ENCODE data around the gene SRPK3.

SRPK3 gene

DNA sequence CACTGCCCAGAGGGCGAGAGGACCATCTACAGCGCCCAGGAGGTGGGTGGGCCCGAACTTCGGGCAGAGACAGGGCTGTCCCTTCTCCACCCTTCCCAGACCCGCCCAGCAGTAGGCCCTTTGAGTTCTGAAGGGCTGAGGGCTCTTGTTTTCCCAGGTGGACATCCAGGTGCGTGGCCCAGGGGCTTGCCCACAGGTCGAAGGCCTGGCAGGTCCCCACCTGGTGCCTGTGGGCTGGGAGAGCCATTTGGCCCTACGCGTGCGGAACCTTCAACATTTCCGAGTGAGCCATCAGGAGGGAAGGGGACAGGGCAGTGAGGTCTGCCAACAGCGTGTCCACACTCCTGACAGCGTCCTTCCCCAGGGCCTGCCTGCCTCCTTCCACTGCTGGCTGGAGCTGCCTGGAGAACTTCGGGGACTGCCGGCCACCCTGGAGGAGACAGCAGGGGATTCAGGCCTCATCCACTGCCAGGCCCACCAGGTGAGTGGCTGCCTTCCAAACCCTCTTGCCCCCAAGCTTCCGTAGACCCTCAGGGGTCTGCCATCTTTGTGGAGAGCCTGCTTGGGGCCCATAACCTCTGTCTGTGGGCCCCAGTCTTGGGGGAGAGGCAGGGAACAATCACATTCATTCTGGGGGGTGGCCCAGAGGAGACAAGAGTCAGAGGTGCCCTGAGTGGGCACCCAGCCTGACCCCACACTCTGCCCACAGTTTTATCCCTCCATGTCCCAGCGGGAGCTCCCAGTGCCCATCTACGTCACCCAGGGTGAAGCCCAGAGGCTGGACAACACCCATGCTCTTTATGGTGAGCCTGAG lies 10.0 kb upstream of the SRPK3 start:
- DNase-seq (ENCODE audit: low read depth), result no peak

DNA sequence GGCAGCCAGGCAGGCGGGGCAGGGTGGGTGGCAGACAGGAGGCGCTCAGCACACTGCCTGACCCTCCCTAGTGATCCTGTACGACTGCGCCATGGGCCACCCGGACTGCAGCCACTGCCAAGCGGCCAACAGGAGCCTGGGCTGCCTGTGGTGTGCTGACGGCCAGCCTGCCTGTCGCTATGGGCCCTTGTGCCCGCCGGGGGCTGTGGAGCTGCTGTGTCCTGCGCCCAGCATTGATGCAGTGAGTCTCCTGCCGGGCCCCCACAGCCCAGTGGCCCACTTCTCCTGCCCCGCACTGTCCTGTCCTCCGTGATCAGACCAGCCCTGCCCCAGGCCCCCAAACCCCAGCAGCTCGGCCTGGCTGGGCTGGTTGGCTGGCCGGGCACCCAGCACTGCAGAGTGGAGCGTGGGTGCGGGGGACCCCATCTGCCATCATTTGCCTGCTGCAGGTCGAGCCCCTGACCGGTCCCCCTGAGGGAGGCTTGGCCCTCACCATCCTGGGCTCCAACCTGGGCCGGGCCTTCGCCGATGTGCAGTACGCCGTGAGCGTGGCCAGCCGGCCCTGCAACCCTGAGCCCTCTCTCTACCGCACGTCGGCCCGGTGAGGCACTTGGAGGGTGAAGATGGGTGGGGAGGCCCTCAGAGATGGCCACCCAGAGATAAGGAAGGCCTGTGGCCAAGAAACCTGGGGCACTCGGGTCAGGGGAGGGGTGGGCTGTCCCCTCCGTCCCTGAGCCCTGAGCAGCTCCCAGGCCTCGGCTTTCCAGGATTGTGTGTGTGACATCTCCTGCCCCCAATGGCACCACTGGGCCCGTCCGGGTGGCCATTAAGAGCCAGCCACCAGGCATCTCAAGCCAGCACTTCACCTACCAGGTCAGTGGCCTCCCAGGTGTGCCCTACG lies 9.2 kb upstream of the SRPK3 start:
- DNase-seq (ENCODE audit: low read depth), result no peak

GRCh38 chrX:153772316-153773217 lies 8.3 kb upstream of the SRPK3 start:
- DNase-seq (ENCODE audit: low read depth), result no peak

GRCh38 chrX:153773218-153773611 lies 7.6 kb upstream of the SRPK3 start:
- DNase-seq (ENCODE audit: low read depth), result no peak

DNA sequence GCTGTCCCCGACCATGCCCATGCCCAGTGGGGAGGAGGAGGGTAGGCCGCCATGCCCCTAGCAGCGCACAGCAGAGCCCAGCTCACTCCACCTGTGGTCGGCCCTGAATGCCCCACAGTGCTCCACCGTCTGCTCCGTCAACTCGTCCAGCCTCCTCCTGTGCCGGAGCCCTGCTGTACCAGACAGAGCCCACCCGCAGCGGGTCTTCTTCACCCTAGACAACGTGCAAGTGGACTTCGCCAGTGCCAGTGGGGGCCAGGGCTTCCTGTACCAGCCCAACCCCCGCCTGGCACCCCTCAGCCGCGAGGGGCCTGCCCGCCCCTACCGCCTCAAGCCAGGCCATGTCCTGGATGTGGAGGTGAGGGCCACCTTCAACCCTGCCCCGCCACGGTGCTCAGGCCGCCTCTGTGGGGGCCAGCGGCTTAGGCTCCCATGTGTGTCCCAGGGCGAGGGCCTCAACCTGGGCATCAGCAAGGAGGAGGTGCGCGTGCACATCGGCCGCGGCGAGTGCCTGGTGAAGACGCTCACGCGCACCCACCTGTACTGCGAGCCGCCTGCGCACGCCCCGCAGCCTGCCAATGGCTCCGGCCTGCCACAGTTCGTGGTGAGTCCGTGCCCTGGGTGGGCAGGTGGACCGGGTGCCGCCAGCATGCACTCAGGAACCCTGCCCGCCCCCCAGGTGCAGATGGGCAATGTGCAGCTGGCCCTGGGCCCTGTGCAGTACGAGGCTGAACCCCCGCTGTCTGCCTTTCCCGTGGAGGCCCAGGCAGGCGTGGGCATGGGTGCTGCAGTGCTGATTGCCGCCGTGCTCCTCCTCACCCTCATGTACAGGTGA lies 6.9 kb upstream of the SRPK3 start:
- no peak for DNase-seq (ENCODE audit: low read depth)

DNA sequence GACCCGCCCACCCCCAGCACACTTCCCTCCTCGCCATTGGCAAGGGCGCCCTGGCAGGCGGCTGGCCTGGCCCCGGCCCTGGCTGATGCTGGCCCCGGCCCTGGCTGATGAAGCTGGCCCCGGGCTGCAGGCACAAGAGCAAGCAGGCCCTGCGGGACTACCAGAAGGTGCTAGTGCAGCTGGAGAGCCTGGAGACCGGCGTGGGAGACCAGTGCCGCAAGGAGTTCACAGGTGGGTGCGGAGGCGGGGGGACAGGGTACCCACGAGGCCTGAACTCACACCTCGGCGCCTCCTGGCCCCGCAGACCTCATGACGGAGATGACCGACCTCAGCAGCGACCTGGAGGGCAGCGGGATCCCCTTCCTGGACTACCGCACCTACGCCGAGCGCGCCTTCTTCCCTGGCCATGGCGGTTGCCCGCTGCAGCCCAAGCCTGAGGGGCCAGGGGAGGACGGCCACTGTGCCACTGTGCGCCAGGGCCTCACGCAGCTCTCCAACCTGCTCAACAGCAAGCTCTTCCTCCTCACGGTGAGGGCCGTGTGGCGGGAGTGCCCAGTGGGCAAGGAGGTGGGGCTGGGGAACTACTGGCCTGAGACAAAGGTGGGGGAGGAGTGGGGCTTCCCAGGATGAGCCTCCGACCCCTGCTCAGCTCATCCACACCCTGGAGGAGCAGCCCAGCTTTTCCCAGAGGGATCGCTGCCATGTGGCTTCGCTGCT lies 6.1 kb upstream of the SRPK3 start:
- DNase-seq (ENCODE audit: low read depth), result no peak

DNA sequence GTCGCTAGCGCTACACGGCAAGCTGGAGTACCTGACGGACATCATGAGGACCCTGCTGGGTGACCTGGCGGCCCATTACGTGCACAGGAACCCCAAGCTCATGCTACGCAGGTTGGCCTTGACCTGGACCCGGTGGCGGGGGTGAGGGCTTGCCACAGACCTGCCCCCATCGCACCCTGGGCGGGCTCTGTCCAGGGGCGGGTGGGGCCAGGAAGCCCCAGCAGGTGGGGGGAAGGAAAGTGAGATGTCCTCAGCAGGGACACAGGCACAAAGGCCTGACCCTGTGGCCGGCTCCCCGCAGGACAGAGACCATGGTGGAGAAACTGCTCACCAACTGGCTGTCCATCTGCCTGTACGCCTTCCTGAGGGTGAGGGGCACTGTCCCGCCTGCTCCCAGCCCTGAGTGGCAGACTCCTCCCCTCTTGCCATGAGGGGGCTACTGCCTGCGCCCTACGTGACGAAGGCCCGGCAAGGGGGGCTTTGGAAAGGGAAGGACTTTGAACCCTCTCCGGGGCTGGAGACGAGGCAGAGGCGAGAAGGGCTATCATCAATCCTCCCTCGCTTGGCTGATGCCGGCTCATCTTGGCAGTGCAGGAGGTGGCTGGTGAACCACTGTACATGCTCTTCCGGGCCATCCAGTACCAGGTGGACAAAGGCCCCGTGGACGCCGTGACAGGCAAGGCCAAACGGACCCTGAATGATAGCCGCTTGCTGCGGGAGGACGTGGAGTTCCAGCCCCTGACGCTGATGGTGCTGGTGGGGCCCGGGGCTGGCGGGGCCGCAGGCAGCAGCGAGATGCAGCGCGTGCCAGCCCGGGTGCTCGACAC lies 5.3 kb upstream of the SRPK3 start:
- DNase-seq (ENCODE audit: low read depth), result no peak

GRCh38 chrX:153776120-153776599 lies 4.7 kb upstream of the SRPK3 start:
- DNase-seq (ENCODE audit: low read depth), result no peak

DNA sequence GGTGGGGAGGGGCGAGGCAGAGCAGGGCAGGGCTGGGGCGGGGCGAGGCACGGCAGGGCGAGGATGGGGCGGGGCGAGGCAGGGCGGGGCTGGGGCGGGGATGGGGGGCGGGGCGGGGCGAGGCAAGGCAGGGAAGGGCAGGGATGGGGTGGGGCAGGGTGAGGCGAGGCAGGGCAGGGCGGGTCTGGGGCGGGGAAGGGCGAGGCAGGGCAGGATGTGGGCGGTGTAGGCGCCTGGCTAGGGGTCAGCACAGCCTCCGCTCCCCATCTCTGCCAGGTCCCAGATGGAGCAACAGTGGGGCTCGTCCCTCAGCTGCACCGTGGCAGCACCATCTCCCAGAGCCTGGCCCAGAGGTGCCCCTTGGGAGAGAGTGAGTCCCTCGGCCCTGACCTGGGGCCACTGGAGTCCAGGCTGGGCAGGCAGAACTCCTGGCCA lies 4.2 kb upstream of the SRPK3 start:
- no peak for DNase-seq (ENCODE audit: low read depth)

GRCh38 chrX:153777261-153778090 lies 3.4 kb upstream of the SRPK3 start:
- DNase-seq (ENCODE audit: low read depth), result no peak

DNA sequence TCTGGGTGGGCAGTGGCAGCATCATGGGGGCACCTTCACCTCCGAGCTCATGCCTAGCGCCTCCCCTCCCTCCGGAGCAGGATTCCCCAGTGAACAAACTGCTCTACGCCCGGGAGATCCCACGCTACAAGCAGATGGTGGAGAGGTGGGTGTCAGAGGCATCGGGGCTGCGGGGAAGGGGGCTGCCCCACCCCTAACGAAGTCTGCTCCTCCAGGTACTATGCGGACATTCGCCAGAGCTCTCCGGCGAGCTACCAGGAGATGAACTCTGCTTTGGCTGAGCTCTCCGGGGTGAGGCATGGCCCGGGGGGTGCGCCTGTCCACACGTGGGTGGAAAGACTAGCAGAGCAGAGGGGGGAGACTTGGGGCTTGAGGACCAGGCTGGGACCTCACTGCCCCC lies 2.7 kb upstream of the SRPK3 start:
- DNase-seq (ENCODE audit: low read depth), result no peak

- DNase-seq (ENCODE audit: low read depth), result no peak
These were observed 2.1 kb upstream of the SRPK3 start for GRCh38 chrX:153778684-153779101.

DNA sequence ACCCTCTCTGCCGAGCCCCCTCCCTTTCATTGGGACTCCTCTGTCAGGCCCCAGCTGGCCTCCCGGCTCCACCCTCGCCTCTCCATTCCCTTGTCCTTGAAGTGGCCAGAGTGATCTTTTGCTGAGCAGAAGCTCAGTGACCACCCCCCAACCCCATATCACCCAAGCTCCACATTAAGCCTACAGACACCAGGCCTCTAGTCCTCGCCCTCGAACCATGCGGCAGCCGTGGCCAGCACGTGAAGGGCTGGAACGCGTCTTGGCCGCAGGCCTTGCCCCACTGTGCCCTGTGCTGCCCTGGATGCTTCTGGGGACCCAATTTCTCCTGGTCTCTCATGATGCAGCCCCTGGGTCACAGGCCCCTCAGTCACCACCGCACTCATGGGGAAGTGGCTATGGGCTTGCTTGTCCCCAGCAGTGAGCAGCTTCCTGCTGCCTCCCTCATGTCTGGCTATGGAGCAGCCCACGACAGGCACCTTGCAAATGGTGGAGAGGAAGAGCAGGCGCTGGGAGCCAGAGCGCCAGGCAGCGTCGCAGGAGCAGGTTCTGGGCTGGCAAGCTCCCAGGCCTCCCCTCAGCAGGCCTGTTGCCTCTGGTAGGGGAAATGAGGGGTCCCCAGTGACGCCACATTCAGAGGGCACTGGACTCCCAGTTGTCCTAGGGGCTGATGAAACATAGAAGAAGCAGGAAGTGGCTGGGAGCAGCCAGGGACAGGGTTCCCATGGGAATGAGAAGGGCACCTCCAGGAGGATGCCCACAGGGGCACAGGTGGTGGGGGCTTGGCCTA lies 757 bp upstream of the SRPK3 start:
- DNase-seq (ENCODE audit: low read depth), result no peak

DNA sequence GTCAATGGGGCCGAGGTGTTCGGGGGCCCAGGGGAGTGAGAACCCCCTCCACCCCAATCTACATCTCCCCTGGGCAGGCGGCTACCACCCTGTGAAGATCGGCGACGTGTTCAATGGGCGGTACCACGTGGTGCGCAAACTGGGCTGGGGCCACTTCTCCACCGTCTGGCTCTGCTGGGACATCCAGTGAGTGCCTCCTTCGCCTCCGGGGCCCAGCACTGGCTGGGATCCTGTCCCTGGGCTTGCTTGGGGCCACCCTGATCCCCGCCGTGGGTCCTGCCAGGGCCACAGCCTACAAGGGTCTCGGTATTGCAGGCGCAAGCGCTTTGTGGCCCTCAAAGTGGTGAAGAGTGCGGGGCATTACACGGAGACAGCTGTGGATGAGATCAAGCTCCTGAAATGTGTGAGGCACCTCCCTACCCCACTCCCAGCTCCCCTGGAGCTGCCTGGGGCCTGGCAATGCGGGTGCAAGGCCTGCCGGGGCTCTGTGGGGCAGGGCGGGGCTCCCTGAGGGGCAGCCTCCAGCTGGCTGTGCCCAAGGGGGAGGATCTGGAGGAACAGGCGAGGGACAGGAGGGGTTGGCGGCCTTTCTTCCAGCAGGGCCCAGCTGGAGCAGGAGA lies 697 bp downstream of the SRPK3 start:
- no peak for DNase-seq (ENCODE audit: low read depth)

DNA sequence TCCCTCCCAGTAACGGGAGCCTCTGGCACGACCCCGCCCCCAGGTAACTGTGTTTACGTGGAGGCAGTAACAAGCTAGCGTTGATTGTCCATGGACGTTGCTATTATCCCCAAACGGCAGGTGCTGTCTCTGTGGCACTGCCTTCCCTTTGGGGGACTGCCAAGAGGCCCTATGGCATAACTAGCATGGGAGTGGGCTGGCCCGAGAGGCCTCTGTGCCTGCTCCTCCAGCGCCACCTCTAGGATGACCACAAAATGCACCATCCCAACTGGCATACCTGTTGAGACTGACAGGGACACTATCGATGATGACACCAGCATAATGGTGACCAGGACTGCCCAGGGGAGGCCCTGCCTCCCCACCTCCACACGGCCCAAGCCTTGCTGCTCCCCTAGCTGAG lies 1.5 kb downstream of the SRPK3 start:
- DNase-seq (ENCODE audit: low read depth), result no peak

- DNase-seq (ENCODE audit: low read depth), result no peak
These were observed 2.0 kb downstream of the SRPK3 start for GRCh38 chrX:153782871-153783270.

DNA sequence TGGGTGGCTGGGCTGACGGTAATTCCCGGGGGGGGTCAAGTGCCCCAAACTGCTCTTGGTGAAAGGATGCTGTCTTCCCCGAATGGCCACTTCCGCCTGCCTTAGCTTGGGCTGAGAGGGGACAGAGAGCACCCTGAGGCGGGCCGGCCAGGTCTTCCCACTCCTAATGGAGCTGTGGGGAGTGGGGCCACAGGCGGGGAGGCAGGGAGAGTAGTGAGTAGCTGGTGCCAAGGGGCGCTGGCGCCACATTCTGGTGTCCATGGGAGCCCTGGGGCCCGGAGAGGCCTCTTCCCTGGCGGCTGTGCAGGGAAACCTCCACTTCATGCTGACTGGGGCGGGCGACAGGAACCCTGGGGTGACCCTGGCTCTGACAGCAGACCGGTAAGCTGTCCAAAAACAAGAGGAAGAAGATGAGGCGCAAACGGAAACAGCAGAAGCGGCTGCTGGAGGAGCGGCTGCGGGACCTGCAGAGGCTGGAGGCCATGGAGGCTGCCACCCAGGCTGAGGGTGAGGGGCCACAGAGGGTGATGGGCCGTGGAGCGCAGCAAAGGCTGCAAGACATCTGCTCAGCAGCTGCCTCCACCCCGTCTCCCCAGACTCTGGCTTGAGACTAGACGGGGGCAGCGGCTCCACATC lies 2.7 kb downstream of the SRPK3 start:
- no peak for DNase-seq (ENCODE audit: low read depth)
